ENCODE results near the gene NFS1.

DNA sequence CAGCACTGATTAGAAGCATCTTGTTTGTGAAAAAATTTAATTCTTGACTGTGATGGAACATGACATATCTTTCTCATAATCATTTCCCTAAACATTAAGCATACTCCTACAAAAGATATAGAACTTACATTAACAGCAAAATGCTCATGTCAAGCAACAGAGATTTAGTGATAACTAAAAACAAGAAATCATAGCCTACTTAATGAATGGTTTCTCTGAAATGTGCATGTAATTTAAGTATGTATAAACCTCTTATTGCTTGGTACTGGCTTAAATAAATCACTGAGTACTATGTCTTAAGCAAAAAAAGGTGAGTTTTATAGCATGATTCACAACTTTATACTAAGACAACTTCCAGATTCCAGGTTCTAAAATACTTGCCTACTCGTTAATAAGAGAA, 9.3 kb upstream of the NFS1 start:
- TF ChIP-seq, protein P1, sequence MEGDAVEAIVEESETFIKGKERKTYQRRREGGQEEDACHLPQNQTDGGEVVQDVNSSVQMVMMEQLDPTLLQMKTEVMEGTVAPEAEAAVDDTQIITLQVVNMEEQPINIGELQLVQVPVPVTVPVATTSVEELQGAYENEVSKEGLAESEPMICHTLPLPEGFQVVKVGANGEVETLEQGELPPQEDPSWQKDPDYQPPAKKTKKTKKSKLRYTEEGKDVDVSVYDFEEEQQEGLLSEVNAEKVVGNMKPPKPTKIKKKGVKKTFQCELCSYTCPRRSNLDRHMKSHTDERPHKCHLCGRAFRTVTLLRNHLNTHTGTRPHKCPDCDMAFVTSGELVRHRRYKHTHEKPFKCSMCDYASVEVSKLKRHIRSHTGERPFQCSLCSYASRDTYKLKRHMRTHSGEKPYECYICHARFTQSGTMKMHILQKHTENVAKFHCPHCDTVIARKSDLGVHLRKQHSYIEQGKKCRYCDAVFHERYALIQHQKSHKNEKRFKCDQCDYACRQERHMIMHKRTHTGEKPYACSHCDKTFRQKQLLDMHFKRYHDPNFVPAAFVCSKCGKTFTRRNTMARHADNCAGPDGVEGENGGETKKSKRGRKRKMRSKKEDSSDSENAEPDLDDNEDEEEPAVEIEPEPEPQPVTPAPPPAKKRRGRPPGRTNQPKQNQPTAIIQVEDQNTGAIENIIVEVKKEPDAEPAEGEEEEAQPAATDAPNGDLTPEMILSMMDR (IDR thresholded peaks at IDR 0.05): no peak
- TF ChIP-seq POLR2A (IDR thresholded peaks at IDR 0.05): no peak
- TF ChIP-seq EP300 (IDR thresholded peaks at IDR 0.05): no peak
- no peak for TF ChIP-seq POLR2AphosphoS5 (IDR thresholded peaks at IDR 0.05)
